Stimulated activated CD4-positive, alpha-beta T cell treated with anti-CD3 and anti-CD28 coated beads, Interleukin-4, amount 100 ng/mL, for 48 hours (primary cell): Measurements from ENCODE around the gene MTX1.
A peak's percentile ranks its signal among the peaks of the same experiment; 100 is the strongest.
"Not testable (repeated sequence)": the region's sequence is repeated elsewhere in the genome, so short reads cannot be mapped to it uniquely, and the experiment has no call there.

Source experiments
- DNase-seq, 2 donors: peaks; one replicate each; pipeline ENCODE4 v3.0.0-alpha.2; 2020; ENCODE audit warnings: low read depth in 2 of 2

MTX1 gene

GRCh38 chr1:155188268-155188667 is 20.2 kb upstream of the MTX1 start:
- DNase-seq, result no peak

- not testable (repeated sequence) for DNase-seq
Observed at GRCh38 chr1:155189926-155190325, 18.6 kb upstream of the MTX1 start.

GRCh38 chr1:155191904-155192303 is 16.6 kb upstream of the MTX1 start:
- DNase-seq, result no peak

GRCh38 chr1:155192346-155193274 is 15.9 kb upstream of the MTX1 start:
- peak in 1 of 2 donors; percentile 42 for DNase-seq

- DNase-seq, result peak; percentile 73 to 82
Observed at GRCh38 chr1:155193275-155193990, 15.1 kb upstream of the MTX1 start.

- DNase-seq, result not testable (repeated sequence)
Observed at GRCh38 chr1:155193991-155194240, 14.6 kb upstream of the MTX1 start.

- no peak for DNase-seq
Observed at GRCh38 chr1:155195201-155196102, 13.0 kb upstream of the MTX1 start.

- DNase-seq, result no peak
Observed at GRCh38 chr1:155196103-155196892, 12.2 kb upstream of the MTX1 start.

- DNase-seq, result no peak
Observed at GRCh38 chr1:155196893-155197638, 11.4 kb upstream of the MTX1 start.

- DNase-seq, result no peak
Observed at GRCh38 chr1:155197901-155198546, 10.5 kb upstream of the MTX1 start.

GRCh38 chr1:155198547-155198906 is 10.0 kb upstream of the MTX1 start:
- DNase-seq, result no peak

- DNase-seq, result no peak
Observed at GRCh38 chr1:155199792-155200191, 8.7 kb upstream of the MTX1 start.

- no peak for DNase-seq
Observed at GRCh38 chr1:155200920-155201319, 7.6 kb upstream of the MTX1 start.

GRCh38 chr1:155202198-155202597 is 6.3 kb upstream of the MTX1 start:
- no peak for DNase-seq

GRCh38 chr1:155202731-155203515 is 5.6 kb upstream of the MTX1 start:
- no peak for DNase-seq

GRCh38 chr1:155205035-155205434 is 3.5 kb upstream of the MTX1 start:
- DNase-seq, result no peak

- DNase-seq, result no peak
Observed at GRCh38 chr1:155205969-155206593, 2.4 kb upstream of the MTX1 start.

- DNase-seq, result peak; percentile 87 to 90
Observed at GRCh38 chr1:155206891-155207805, 1.3 kb upstream of the MTX1 start.
